Measurements from ENCODE around the gene FIGLA.

- TF ChIP-seq YY1 (IDR thresholded peaks at IDR 0.05; ENCODE audit: insufficient read depth, insufficient read length) (no peak), ZNF274 (IDR thresholded peaks at IDR 0.05; ENCODE audit: low read depth, low read length) (no peak)
Measured at GRCh38 chr2:70732766-70733645, 57.4 kb downstream of the FIGLA start.
